GM12878 (cell line): ENCODE results near the gene PSME3IP1. TPM values are rescaled to one million over a fixed set of nuclear protein-coding genes. Genes with fewer than 3 reads are reported as not detected.

Experiments used
- ATAC-seq: fragments of 200-7000 bp; cut with Tn5 transposase; 3 replicates; pipeline ENCODE4 v1.9.1; 2020; ENCODE audit warnings: mild to moderate bottlenecking, moderate library complexity
- BruUV-seq: library from RNA; stranded (reverse); fragments of 400-500 nt; replicated peaks from 2 replicates; lab custom pipeline; 2021; lab: Mats Ljungman, UMichigan
- CTCF ChIA-PET: fragments of 300-600 bp; sonication (Branson Sonifier 250); formaldehyde crosslinking; extraction: SDS; loops from one replicate; lab custom pipeline; 2021; ENCODE audit warnings: inconsistent platforms; lab: Yijun Ruan, JAX
- POLR2A ChIA-PET: fragments of 350-600 bp; formaldehyde crosslinking; extraction: SDS; loops from one replicate; lab custom pipeline; 2021; ENCODE audit warnings: inconsistent platforms; lab: Charles Lee
- RAD21 ChIA-PET: fragments of 300-600 bp; sonication (Branson Sonifier 250); formaldehyde crosslinking; loops from one replicate; lab custom pipeline; 2023; ENCODE audit warnings: antibody characterized with exemption; ENCODE audit not compliant: unreplicated experiment; lab: Charles Lee
- SMC1A ChIA-PET: fragments of 300-600 bp; sonication (Branson Sonifier 250); formaldehyde crosslinking; loops from one replicate; lab custom pipeline; 2023; ENCODE audit not compliant: unreplicated experiment, uncharacterized antibody; lab: Charles Lee
- DNase-seq: peaks from one replicate; pipeline ENCODE4 v3.0.0-alpha.2; 2011; ENCODE audit warnings: low read depth, low spot score
- FAIRE-seq: peaks from 3 replicates; lab custom pipeline; 2011; peaks lifted over from hg19 to GRCh38; lab: Jason Lieb, UNC
- H2AFZ ChIP-seq: 2 replicates; pipeline ENCODE4 v1.6.0; 2011; ENCODE audit warnings: low read depth, low read length, control low read depth; ENCODE audit not compliant: control insufficient read depth
- H3K27ac ChIP-seq: 2 replicates; pipeline ENCODE4 v1.5.1; 2011; ENCODE audit warnings: control low read depth; ENCODE audit not compliant: control insufficient read depth, insufficient read depth
- H3K27me3 ChIP-seq, 2 experiments: replicated peaks in 1 of 2; 2 replicates each; pipeline versions ENCODE4 v1.6.0 to v1.6.1; 2011; ENCODE audit warnings: low read length in 1 of 2; ENCODE audit not compliant: control insufficient read depth in 2 of 2, insufficient read depth in 2 of 2
- H3K36me3 ChIP-seq, 2 experiments: 2 replicates each; pipeline ENCODE4 v1.5.1; 2011; ENCODE audit warnings: low read length in 1 of 2; ENCODE audit not compliant: control insufficient read depth in 2 of 2, insufficient read depth in 2 of 2
- H3K4me1 ChIP-seq: 2 replicates; pipeline ENCODE4 v1.6.1; 2011; ENCODE audit warnings: mild to moderate bottlenecking, low read length, moderate library complexity, mixed read lengths; ENCODE audit not compliant: control insufficient read depth, insufficient read depth
- H3K4me2 ChIP-seq: 2 replicates; pipeline ENCODE4 v1.6.0; 2011; ENCODE audit warnings: control low read depth; ENCODE audit not compliant: control insufficient read depth, insufficient read depth
- H3K4me3 ChIP-seq: fragments of 200-600 bp; sonication (generic); 2 replicates; pipeline ENCODE4 v1.5.1; 2016
- H3K79me2 ChIP-seq: 2 replicates; pipeline ENCODE4 v1.6.0; 2011; ENCODE audit warnings: low read length; ENCODE audit not compliant: control insufficient read depth, insufficient read depth
- H3K9ac ChIP-seq: 2 replicates; pipeline ENCODE4 v1.8.0; 2011; ENCODE audit warnings: low read length, control low read depth, mixed read lengths; ENCODE audit not compliant: control insufficient read depth, insufficient read depth
- H3K9me3 ChIP-seq: replicated peaks from 3 replicates; pipeline ENCODE4 v1.5.1; 2011; ENCODE audit warnings: mild to moderate bottlenecking, low read length; ENCODE audit not compliant: control insufficient read depth, insufficient read depth
- H4K20me1 ChIP-seq: 2 replicates; pipeline ENCODE4 v1.6.0; 2011; ENCODE audit not compliant: control insufficient read depth, insufficient read depth
- ASH2L ChIP-seq: fragments of 300-600, 200-600 bp; sonication (generic); IDR thresholded peaks from 2 replicates; pipeline ENCODE4 v1.6.1; 2017; ENCODE audit warnings: low read depth, mild to moderate bottlenecking, borderline replicate concordance
- ATF7 ChIP-seq: fragments of 450-650 bp; IDR thresholded peaks from 2 replicates; pipeline ENCODE4 v1.6.1; 2016; ENCODE audit warnings: low read depth, mild to moderate bottlenecking
- CBX5 ChIP-seq: sonication (generic); IDR thresholded peaks from 2 replicates; pipeline ENCODE4 v1.6.1; 2016; ENCODE audit warnings: low read depth, moderate library complexity, mild to moderate bottlenecking, inconsistent platforms
- EP300 ChIP-seq, 2 experiments: fragments of 150-350 bp in 1 of 2; IDR thresholded peaks; 2 replicates each; pipeline ENCODE4 v1.6.1; 2011 to 2012; ENCODE audit warnings: low read depth in 2 of 2, low read length in 2 of 2, borderline replicate concordance in 1 of 2, improper control_type of control experiment in 1 of 2, inconsistent platforms in 1 of 2; ENCODE audit not compliant: control insufficient read depth in 1 of 2
- KAT2A ChIP-seq: conservative IDR thresholded peaks from 2 replicates; pipeline ENCODE4 v1.6.1; 2011; ENCODE audit warnings: low read depth, low read length; ENCODE audit not compliant: control insufficient read depth
- MEF2B ChIP-seq: fragments of 450-650 bp; IDR thresholded peaks from 2 replicates; pipeline ENCODE4 v1.6.1; 2018; ENCODE audit warnings: mild to moderate bottlenecking, moderate library complexity; ENCODE audit not compliant: partially characterized antibody, poor library complexity, severe bottlenecking
- NFXL1 ChIP-seq: fragments of 450-650 bp; IDR thresholded peaks from 2 replicates; pipeline ENCODE4 v1.6.1; 2017; ENCODE audit warnings: antibody characterized with exemption, mild to moderate bottlenecking, borderline replicate concordance
- PAX5 ChIP-seq: IDR thresholded peaks from 2 replicates; pipeline ENCODE4 v1.6.1; 2011; ENCODE audit warnings: low read depth, low read length, borderline replicate concordance
- STAT1 ChIP-seq: fragments of 450-650 bp; conservative IDR thresholded peaks from 2 replicates; pipeline ENCODE4 v1.6.1; 2014; ENCODE audit warnings: antibody characterized with exemption, mild to moderate bottlenecking
- ZNF384 ChIP-seq: IDR thresholded peaks from 2 replicates; pipeline ENCODE4 v1.6.1; 2012; ENCODE audit warnings: low read depth, mild to moderate bottlenecking, low read length, improper control_type of control experiment, borderline replicate concordance
- WGBS: methylation state at CpG from one replicate; pipeline ENCODE4 v1.1.6; 2016; ENCODE audit warnings: low lambda C conversion rate; ENCODE audit not compliant: insufficient replicate concordance, insufficient coverage; ENCODE audit errors: missing lambda C conversion rate; 5-methylcytosine and 5-hydroxymethylcytosine counted together
- in situ Hi-C: fragments of 300-500 bp; cut with MboI; formaldehyde crosslinking; loops from 9 replicates; pipeline ENCODE4 v1.14.3; 2018; ENCODE audit warnings: mixed read lengths
- intact Hi-C: fragments of 100-400 bp; cut with micrococcal nuclease; formaldehyde crosslinking; loops from one replicate; pipeline ENCODE4 v1.14.2; 2022; ENCODE audit not compliant: unreplicated experiment
- polyA plus RNA-seq, 11 experiments: library from polyadenylated mRNA; depleted of rRNA in 4 of 11; unstranded in 6 of 11; stranded (reverse) in 5 of 11; fragments of >200 nt; fragmentation: Nextera tagmentation in 4 of 11; fragmentation: Illumina TruSeq in 1 of 11; extraction: Ambion mirVana in 4 of 11; extraction: Trizol in 1 of 11; gene quantifications; 1 replicate in 1 of 11; 2 replicates in 10 of 11; pipeline versions ENCODE4 v1.2.1 to v1.2.3, GENCODE V29; 2011 to 2016; ENCODE audit warnings: inconsistent platforms in 2 of 11, missing spikeins in 2 of 11, low read depth in 1 of 11
- total RNA-seq, 4 experiments: library from RNA; depleted of rRNA in 3 of 4; stranded (reverse); fragments of >200 nt in 3 of 4; fragmentation: Illumina TruSeq in 1 of 4; extraction: Trizol in 1 of 4; gene quantifications; 2 replicates each; pipeline versions ENCODE4 v1.2.1 to v1.2.3, GENCODE V29; 2013 to 2021
- TF ChIP-seq, protein P1 (sequence below): fragments of 450-650 bp; IDR thresholded peaks from 2 replicates; pipeline ENCODE4 v1.6.1; 2018; ENCODE audit warnings: borderline replicate concordance, mild to moderate bottlenecking; ENCODE audit not compliant: partially characterized antibody
- TF ChIP-seq, protein P2 (sequence below): fragments of 450-650 bp; IDR thresholded peaks from 2 replicates; pipeline ENCODE4 v1.6.1; 2016; ENCODE audit warnings: mild to moderate bottlenecking
- TF ChIP-seq, protein P3 (sequence below): IDR thresholded peaks from 2 replicates; pipeline ENCODE4 v1.6.1; 2012; ENCODE audit warnings: low read depth, low read length, improper control_type of control experiment

PSME3IP1 gene
- total and polyA plus RNA-seq, 10 of the 15 experiments (the other 5 are each of a cell fraction or from before 2014, with no cell fraction given) = 67.9 to 174 (median 111) TPM

DNA sequence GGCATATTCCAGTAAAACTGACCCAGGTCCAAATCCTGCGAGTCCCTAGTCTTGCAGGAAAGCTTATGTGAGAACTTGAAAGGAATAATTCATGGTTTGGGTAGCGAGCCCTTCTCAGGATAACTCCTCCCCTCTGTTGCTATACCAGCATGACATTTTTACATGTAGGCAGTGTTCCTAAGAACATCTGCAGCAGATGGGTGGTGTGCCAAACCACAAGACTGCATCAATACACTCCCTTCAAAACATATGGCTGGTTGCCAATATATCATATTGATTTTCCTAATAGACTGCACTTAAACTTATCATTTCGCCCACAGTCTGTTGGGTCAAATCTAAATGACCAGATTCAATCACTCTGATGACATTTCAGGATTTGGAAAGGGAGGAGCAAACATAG is 19.9 kb downstream of the PSME3IP1 start (continued):
- TF ChIP-seq, protein P1, sequence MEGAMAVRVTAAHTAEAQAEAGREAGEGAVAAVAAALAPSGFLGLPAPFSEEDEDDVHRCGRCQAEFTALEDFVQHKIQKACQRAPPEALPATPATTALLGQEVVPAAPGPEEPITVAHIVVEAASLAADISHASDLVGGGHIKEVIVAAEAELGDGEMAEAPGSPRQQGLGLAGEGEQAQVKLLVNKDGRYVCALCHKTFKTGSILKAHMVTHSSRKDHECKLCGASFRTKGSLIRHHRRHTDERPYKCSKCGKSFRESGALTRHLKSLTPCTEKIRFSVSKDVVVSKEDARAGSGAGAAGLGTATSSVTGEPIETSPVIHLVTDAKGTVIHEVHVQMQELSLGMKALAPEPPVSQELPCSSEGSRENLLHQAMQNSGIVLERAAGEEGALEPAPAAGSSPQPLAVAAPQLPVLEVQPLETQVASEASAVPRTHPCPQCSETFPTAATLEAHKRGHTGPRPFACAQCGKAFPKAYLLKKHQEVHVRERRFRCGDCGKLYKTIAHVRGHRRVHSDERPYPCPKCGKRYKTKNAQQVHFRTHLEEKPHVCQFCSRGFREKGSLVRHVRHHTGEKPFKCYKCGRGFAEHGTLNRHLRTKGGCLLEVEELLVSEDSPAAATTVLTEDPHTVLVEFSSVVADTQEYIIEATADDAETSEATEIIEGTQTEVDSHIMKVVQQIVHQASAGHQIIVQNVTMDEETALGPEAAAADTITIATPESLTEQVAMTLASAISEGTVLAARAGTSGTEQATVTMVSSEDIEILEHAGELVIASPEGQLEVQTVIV = no peak
- no peak for TF ChIP-seq ATF7
- no peak for TF ChIP-seq PAX5
- TF ChIP-seq ZNF384 = no peak

DNA sequence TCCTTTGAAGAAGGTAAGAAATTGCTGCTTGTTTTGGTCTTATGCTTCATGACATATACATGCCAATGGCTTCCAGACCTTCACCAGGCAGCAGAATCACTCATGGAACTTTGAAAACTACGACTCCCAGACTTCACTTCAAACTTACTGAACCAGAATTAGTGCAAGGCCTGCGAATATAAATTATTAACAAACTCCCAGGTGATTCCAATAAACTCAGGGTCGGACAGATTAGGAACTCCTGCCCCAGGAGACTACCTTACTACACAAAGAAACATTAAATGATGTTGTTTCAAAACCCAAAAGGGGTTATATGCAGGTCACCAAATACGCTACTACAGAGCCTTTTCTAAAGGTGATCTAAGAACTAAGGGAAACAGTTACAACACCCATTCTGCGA is 20.4 kb downstream of the PSME3IP1 start:
- H4K20me1 ChIP-seq = no peaks in the 10 kb centered on the region
- ATAC-seq (no peak), FAIRE-seq (no peak)
- POLR2A ChIA-PET = no interaction called here
- H3K9me3 ChIP-seq = no peaks in the 10 kb centered on the region
- H3K4me2 ChIP-seq = no peak overlapping the region
- BruUV-seq = no TSS peak
- in situ Hi-C loops = loop anchor here (5.0 kb wide), 1 partner anchor 78 kb away; no protein-coding TSS in a partner anchor
- H3K27me3 ChIP-seq = no peaks in the 10 kb centered on the region
- H2AFZ ChIP-seq = no peak overlapping the region
- RAD21 ChIA-PET = no interaction called here
- no peak overlapping the region for H3K4me3 ChIP-seq
- H3K27ac ChIP-seq = no peak overlapping the region
- peaks cover 19% of the 10 kb centered on the region for H3K4me1 ChIP-seq
- no peaks in the 10 kb centered on the region for H3K79me2 ChIP-seq
- 73% methylated on average over 5 of the region's 5 CpGs for WGBS
- TF ChIP-seq MEF2B (no peak), NFXL1 (no peak), KAT2A (no peak), ASH2L (no peak), STAT1 (no peak), EP300 (IDR thresholded peaks at IDR 0.05; ENCODE audit: borderline replicate concordance in 1 of 2, control insufficient read depth in 1 of 2, low read depth in 2 of 2, low read length in 2 of 2) (no peak), CBX5 (no peak)
- TF ChIP-seq, protein P2, sequence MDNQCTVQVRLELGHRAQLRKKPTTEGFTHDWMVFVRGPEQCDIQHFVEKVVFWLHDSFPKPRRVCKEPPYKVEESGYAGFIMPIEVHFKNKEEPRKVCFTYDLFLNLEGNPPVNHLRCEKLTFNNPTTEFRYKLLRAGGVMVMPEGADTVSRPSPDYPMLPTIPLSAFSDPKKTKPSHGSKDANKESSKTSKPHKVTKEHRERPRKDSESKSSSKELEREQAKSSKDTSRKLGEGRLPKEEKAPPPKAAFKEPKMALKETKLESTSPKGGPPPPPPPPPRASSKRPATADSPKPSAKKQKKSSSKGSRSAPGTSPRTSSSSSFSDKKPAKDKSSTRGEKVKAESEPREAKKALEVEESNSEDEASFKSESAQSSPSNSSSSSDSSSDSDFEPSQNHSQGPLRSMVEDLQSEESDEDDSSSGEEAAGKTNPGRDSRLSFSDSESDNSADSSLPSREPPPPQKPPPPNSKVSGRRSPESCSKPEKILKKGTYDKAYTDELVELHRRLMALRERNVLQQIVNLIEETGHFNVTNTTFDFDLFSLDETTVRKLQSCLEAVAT = no peak
- TF ChIP-seq, protein P3, sequence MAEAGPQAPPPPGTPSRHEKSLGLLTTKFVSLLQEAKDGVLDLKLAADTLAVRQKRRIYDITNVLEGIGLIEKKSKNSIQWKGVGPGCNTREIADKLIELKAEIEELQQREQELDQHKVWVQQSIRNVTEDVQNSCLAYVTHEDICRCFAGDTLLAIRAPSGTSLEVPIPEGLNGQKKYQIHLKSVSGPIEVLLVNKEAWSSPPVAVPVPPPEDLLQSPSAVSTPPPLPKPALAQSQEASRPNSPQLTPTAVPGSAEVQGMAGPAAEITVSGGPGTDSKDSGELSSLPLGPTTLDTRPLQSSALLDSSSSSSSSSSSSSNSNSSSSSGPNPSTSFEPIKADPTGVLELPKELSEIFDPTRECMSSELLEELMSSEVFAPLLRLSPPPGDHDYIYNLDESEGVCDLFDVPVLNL = no peak
- TF ChIP-seq, all 136 proteins: peak for 0
- no peak for DNase-seq
- H3K36me3 ChIP-seq = peaks cover 1 to 38% of the 10 kb centered on the region in 2 experiments
- CTCF ChIA-PET = no interaction called here
- no peak overlapping the region for H3K9ac ChIP-seq
- SMC1A ChIA-PET = no interaction called here
- intact Hi-C loops = loop anchor here (5.0 kb wide), 1 partner anchor 38 kb away; no protein-coding TSS in a partner anchor
